Thyroid gland (tissue), 4 donors: Measurements from ENCODE around the gene MORN1.
"Not testable (repeated sequence)": the region's sequence is repeated elsewhere in the genome, so short reads cannot be mapped to it uniquely, and the experiment has no call there.

Source experiments
- POLR2A ChIP-seq, 2 donors: fragments of 450-650 bp; IDR thresholded peaks; one replicate each; pipeline ENCODE4 v1.6.1; 2017; ENCODE audit warnings: antibody characterized with exemption in 2 of 2, mild to moderate bottlenecking in 2 of 2, moderate library complexity in 1 of 2
- TF ChIP-seq, protein P1 (sequence below), 6 experiments: fragments of 200-600 bp in 3 of 6; fragments of 450-650 bp in 3 of 6; sonication (generic) in 3 of 6; IDR thresholded peaks; one replicate each; pipeline ENCODE4 v1.5.1; 2016 to 2019; ENCODE audit warnings: antibody characterized with exemption in 6 of 6, mild to moderate bottlenecking in 2 of 6, inconsistent platforms in 1 of 6, moderate library complexity in 1 of 6

DNA sequence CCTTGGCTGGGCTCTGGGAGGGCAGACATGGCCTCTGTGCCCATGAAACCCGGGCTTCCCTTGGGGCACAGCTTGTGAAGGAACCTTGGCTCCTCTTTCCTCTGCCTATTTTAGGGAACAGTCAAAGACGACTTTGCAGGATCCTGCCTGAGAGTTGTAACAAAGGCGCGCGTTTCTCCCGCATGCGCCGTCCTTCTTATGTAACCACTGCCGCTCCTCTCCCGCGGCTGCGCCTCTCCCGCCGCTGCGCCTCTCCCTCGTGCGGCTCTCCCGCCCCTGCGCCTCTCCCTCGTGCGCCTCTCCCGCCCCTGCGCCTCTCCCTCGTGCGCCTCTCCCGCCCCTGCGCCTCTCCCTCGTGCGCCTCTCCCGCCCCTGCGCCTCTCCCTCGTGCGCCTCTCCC, 59.8 kb downstream of the MORN1 start:
- TF ChIP-seq, protein P1, sequence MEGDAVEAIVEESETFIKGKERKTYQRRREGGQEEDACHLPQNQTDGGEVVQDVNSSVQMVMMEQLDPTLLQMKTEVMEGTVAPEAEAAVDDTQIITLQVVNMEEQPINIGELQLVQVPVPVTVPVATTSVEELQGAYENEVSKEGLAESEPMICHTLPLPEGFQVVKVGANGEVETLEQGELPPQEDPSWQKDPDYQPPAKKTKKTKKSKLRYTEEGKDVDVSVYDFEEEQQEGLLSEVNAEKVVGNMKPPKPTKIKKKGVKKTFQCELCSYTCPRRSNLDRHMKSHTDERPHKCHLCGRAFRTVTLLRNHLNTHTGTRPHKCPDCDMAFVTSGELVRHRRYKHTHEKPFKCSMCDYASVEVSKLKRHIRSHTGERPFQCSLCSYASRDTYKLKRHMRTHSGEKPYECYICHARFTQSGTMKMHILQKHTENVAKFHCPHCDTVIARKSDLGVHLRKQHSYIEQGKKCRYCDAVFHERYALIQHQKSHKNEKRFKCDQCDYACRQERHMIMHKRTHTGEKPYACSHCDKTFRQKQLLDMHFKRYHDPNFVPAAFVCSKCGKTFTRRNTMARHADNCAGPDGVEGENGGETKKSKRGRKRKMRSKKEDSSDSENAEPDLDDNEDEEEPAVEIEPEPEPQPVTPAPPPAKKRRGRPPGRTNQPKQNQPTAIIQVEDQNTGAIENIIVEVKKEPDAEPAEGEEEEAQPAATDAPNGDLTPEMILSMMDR (IDR thresholded peaks at IDR 0.05): not testable (repeated sequence)
- not testable (repeated sequence) for TF ChIP-seq POLR2A (IDR thresholded peaks at IDR 0.05)
